ENCODE results near the gene REC8.

Gene REC8

GRCh38 chr14:24132061-24132685 is 39.7 kb upstream of the REC8 start:
- TF ChIP-seq MAX (IDR thresholded peaks at IDR 0.05; ENCODE audit: low read depth, low read length): no peak
- no peak for TF ChIP-seq CTCF (IDR thresholded peaks at IDR 0.05; ENCODE audit: low read depth, low read length)
- no peak for TF ChIP-seq MYC (IDR thresholded peaks at IDR 0.05; ENCODE audit: low read depth, low read length)
- TF ChIP-seq POLR2A (IDR thresholded peaks at IDR 0.05; ENCODE audit: extremely low read depth, insufficient read length): no peak
- DNase-seq (ENCODE audit: low read depth): no peak
- H3K4me3 ChIP-seq (ENCODE audit: low read depth, low read length): no peak overlapping the region

GRCh38 chr14:24132976-24133375 is 38.9 kb upstream of the REC8 start:
- TF ChIP-seq MYC (IDR thresholded peaks at IDR 0.05; ENCODE audit: low read depth, low read length) (no peak), MAX (IDR thresholded peaks at IDR 0.05; ENCODE audit: low read depth, low read length) (no peak), POLR2A (IDR thresholded peaks at IDR 0.05; ENCODE audit: extremely low read depth, insufficient read length) (no peak), CTCF (IDR thresholded peaks at IDR 0.05; ENCODE audit: low read depth, low read length) (no peak)
- no peak for DNase-seq (ENCODE audit: low read depth)

GRCh38 chr14:24133735-24134134 is 38.1 kb upstream of the REC8 start:
- H3K4me3 ChIP-seq (ENCODE audit: low read depth, low read length): no peak overlapping the region
- TF ChIP-seq MYC (IDR thresholded peaks at IDR 0.05; ENCODE audit: low read depth, low read length) (no peak), CTCF (IDR thresholded peaks at IDR 0.05; ENCODE audit: low read depth, low read length) (no peak), MAX (IDR thresholded peaks at IDR 0.05; ENCODE audit: low read depth, low read length) (no peak), POLR2A (IDR thresholded peaks at IDR 0.05; ENCODE audit: extremely low read depth, insufficient read length) (no peak)
- no peak for DNase-seq (ENCODE audit: low read depth)

More at GRCh38 chr14:24132976-24133375, 38.9 kb upstream of the REC8 start:
- H3K4me3 ChIP-seq (ENCODE audit: low read depth, low read length): no peak overlapping the region

GRCh38 chr14:24135584-24135833 is 36.4 kb upstream of the REC8 start:
- H3K4me3 ChIP-seq (ENCODE audit: low read depth, low read length): peak overlapping the region; percentile 49
- no peak for DNase-seq (ENCODE audit: low read depth)
- TF ChIP-seq POLR2A (IDR thresholded peaks at IDR 0.05; ENCODE audit: extremely low read depth, insufficient read length) (no peak), MAX (IDR thresholded peaks at IDR 0.05; ENCODE audit: low read depth, low read length) (no peak), CTCF (IDR thresholded peaks at IDR 0.05; ENCODE audit: low read depth, low read length) (no peak), MYC (IDR thresholded peaks at IDR 0.05; ENCODE audit: low read depth, low read length) (no peak)

- peak within 1 kb of the TSS; percentile 60 for H3K4me3 ChIP-seq (ENCODE audit: low read depth, low read length)
- TF ChIP-seq POLR2A (IDR thresholded peaks at IDR 0.05; ENCODE audit: extremely low read depth, insufficient read length) (peak; percentile 76), MAX (IDR thresholded peaks at IDR 0.05; ENCODE audit: low read depth, low read length) (peak; percentile 33; the same call in 1 of the 2 replicates), CTCF (IDR thresholded peaks at IDR 0.05; ENCODE audit: low read depth, low read length) (no peak), MYC (IDR thresholded peaks at IDR 0.05; ENCODE audit: low read depth, low read length) (peak; percentile 42; the same call in 1 of the 2 replicates)
- DNase-seq (ENCODE audit: low read depth): peak; percentile 92
Measured at GRCh38 chr14:24135834-24136683, 35.8 kb upstream of the REC8 start, which contains the start of gene PSME1. Gene PSME1 (plus strand): TSS chr14:24136194. CDS start chr14:24136263, 69 bp downstream.
